Loucy (cell line): ENCODE results near the gene DHX34.
A peak's percentile ranks its signal among the peaks of the same experiment; 100 is the strongest.

ENCODE experiments used
- H2AFZ ChIP-seq: fragments of 200-600 bp; sonication (generic); 2 replicates; pipeline ENCODE4 v1.6.0; 2016; ENCODE audit warnings: antibody characterized with exemption, mild to moderate bottlenecking, low read length, moderate library complexity
- H3F3A ChIP-seq: fragments of 200-600 bp; 2 replicates; pipeline ENCODE4 v1.6.0; 2016; ENCODE audit warnings: antibody characterized with exemption, low read depth, mild to moderate bottlenecking
- H3K27me3 ChIP-seq: fragments of 200-600 bp; sonication (generic); 2 replicates; pipeline ENCODE4 v1.6.1; 2014; ENCODE audit warnings: low read length, mild to moderate bottlenecking; ENCODE audit not compliant: insufficient read depth, poor library complexity, severe bottlenecking
- H3K36me3 ChIP-seq: fragments of 200-600 bp; sonication (generic); 2 replicates; pipeline ENCODE4 v1.6.1; 2016; ENCODE audit warnings: low read length; ENCODE audit not compliant: insufficient read depth
- H3K4me1 ChIP-seq: fragments of 200-600 bp; sonication (generic); 2 replicates; pipeline ENCODE4 v1.5.1; 2014; ENCODE audit warnings: low read length, mild to moderate bottlenecking; ENCODE audit not compliant: insufficient read depth, poor library complexity, severe bottlenecking
- H3K4me2 ChIP-seq: fragments of 200-600 bp; sonication (generic); 2 replicates; pipeline ENCODE4 v1.6.0; 2014; ENCODE audit warnings: antibody characterized with exemption, low read length, low read depth, mild to moderate bottlenecking; ENCODE audit not compliant: poor library complexity, severe bottlenecking
- H3K4me3 ChIP-seq: fragments of 200-600 bp; sonication (generic); 2 replicates; pipeline ENCODE4 v1.5.1; 2014; ENCODE audit warnings: low read length, mild to moderate bottlenecking, mixed read lengths; ENCODE audit not compliant: poor library complexity, severe bottlenecking
- H3K79me2 ChIP-seq: fragments of 200-600 bp; sonication (generic); 2 replicates; pipeline ENCODE4 v1.6.1; 2014; ENCODE audit warnings: low read length; ENCODE audit not compliant: insufficient read depth
- H3K9ac ChIP-seq: fragments of 200-600 bp; sonication (generic); 2 replicates; pipeline ENCODE4 v1.6.0; 2014; ENCODE audit warnings: mild to moderate bottlenecking, low read depth, low read length, moderate library complexity; ENCODE audit not compliant: poor library complexity, severe bottlenecking
- H3K9me2 ChIP-seq: fragments of 200-600 bp; sonication (generic); replicated peaks from 2 replicates; pipeline ENCODE4 v1.6.1; 2016; ENCODE audit warnings: low read depth, low read length, mixed read lengths
- H3K9me3 ChIP-seq: fragments of 200-600 bp; sonication (generic); 2 replicates; pipeline ENCODE4 v1.6.1; 2014; ENCODE audit warnings: mild to moderate bottlenecking, antibody characterized with exemption, low read length, low read depth; ENCODE audit not compliant: insufficient read depth
- H4K20me1 ChIP-seq: fragments of 200-600 bp; sonication (generic); 2 replicates; pipeline ENCODE4 v1.6.0; 2014; ENCODE audit warnings: antibody characterized with exemption, low read length, mild to moderate bottlenecking; ENCODE audit not compliant: insufficient read depth, poor library complexity, severe bottlenecking
- CTCF ChIP-seq: fragments of 200-600 bp; sonication (generic); conservative IDR thresholded peaks from 2 replicates; pipeline ENCODE4 v1.5.1; 2014; ENCODE audit warnings: mild to moderate bottlenecking, antibody characterized with exemption, low read length
- EZH2phosphoT487 ChIP-seq: fragments of 200-600 bp; IDR thresholded peaks from 2 replicates; pipeline ENCODE4 v1.6.1; 2018; ENCODE audit warnings: antibody characterized with exemption, mild to moderate bottlenecking, moderate library complexity, borderline replicate concordance

DHX34 gene

GRCh38 chr19:47309038-47309437 lies 40.1 kb upstream of the DHX34 start:
- no peaks in the 10 kb centered on the region for H3K9me3 ChIP-seq
- H3K79me2 ChIP-seq, result no peaks in the 10 kb centered on the region
- no peaks in the 10 kb centered on the region for H3K9me2 ChIP-seq
- no peaks in the 10 kb centered on the region; the same call in 1 of the 2 replicates for H3F3A ChIP-seq
- no peaks in the 10 kb centered on the region for H3K27me3 ChIP-seq
- H3K4me2 ChIP-seq, result peak overlapping the region; percentile 22
- H2AFZ ChIP-seq, result no peak overlapping the region
- H4K20me1 ChIP-seq, result no peaks in the 10 kb centered on the region
- no peaks in the 10 kb centered on the region for H3K36me3 ChIP-seq
- TF ChIP-seq CTCF (no peak), EZH2phosphoT487 (no peak)
- no peak overlapping the region for H3K9ac ChIP-seq
- H3K4me3 ChIP-seq, result no peak overlapping the region
- no peaks in the 10 kb centered on the region for H3K4me1 ChIP-seq

GRCh38 chr19:47309608-47310007 lies 39.5 kb upstream of the DHX34 start, which contains the start of gene C5AR1:
Gene C5AR1, plus strand, starts transcription at chr19:47309861. Its CDS starts 35 bp downstream, at chr19:47309896.
- H2AFZ ChIP-seq, result no peak within 1 kb of the TSS

GRCh38 chr19:47310323-47310722 lies 38.8 kb upstream of the DHX34 start:
- no peak overlapping the region for H2AFZ ChIP-seq
- H3K79me2 ChIP-seq, result no peaks in the 10 kb centered on the region
- H3K4me2 ChIP-seq, result no peak overlapping the region
- no peak overlapping the region for H3K9ac ChIP-seq
- no peak for TF ChIP-seq EZH2phosphoT487
- no peak for TF ChIP-seq CTCF
- no peaks in the 10 kb centered on the region for H4K20me1 ChIP-seq
- H3K27me3 ChIP-seq, result no peaks in the 10 kb centered on the region
- no peaks in the 10 kb centered on the region; the same call in 1 of the 2 replicates for H3F3A ChIP-seq
- no peaks in the 10 kb centered on the region for H3K36me3 ChIP-seq
- H3K4me3 ChIP-seq, result no peak overlapping the region
- H3K9me3 ChIP-seq, result no peaks in the 10 kb centered on the region
- no peaks in the 10 kb centered on the region for H3K9me2 ChIP-seq
- H3K4me1 ChIP-seq, result peaks cover 3% of the 10 kb centered on the region

More at GRCh38 chr19:47309608-47310007, 39.5 kb upstream of the DHX34 start, which contains the start of gene C5AR1:
- H3K4me2 ChIP-seq, result peak within 1 kb of the TSS; percentile 22
- no peaks in the 10 kb centered on the region for H3K4me1 ChIP-seq
- H3K79me2 ChIP-seq, result no peaks in the 10 kb centered on the region
- TF ChIP-seq EZH2phosphoT487 (no peak), CTCF (no peak)
- no peaks in the 10 kb centered on the region for H4K20me1 ChIP-seq
- no peak within 1 kb of the TSS for H3K9ac ChIP-seq
- H3K36me3 ChIP-seq, result no peaks in the 10 kb centered on the region
- no peaks in the 10 kb centered on the region for H3K9me3 ChIP-seq
- no peaks in the 10 kb centered on the region for H3K9me2 ChIP-seq
- H3F3A ChIP-seq, result no peaks in the 10 kb centered on the region; the same call in 1 of the 2 replicates
- no peaks in the 10 kb centered on the region for H3K27me3 ChIP-seq
- peak within 1 kb of the TSS; percentile 9 for H3K4me3 ChIP-seq
